H1 (cell line): ENCODE results near the gene SIGLEC14. TPM values are rescaled to one million over a fixed set of nuclear protein-coding genes. Genes with fewer than 3 reads are reported as not detected.
A peak's percentile ranks its signal among the peaks of the same experiment; 100 is the strongest.
"Not testable (repeated sequence)": the region's sequence is repeated elsewhere in the genome, so short reads cannot be mapped to it uniquely, and the experiment has no call there.

Experiments
- CTCF ChIA-PET: fragments of 300-600 bp; sonication (Branson Sonifier 250); formaldehyde crosslinking; loops from one replicate; lab custom pipeline; 2021; ENCODE audit not compliant: partially characterized antibody; lab: Charles Lee
- POLR2A ChIA-PET: fragments of 300-600 bp; sonication (Branson Sonifier 250); formaldehyde crosslinking; loops from one replicate; lab custom pipeline; 2021; ENCODE audit warnings: inconsistent platforms; ENCODE audit not compliant: partially characterized antibody; lab: Charles Lee
- DNase-seq, 2 experiments: peaks; one replicate each; pipeline versions ENCODE4 v3.0.0 to v3.0.0-alpha.2; 2010 to 2022; ENCODE audit warnings: low spot score in 2 of 2, low read depth in 1 of 2, mixed read lengths in 1 of 2
- FAIRE-seq: peaks from 2 replicates; lab custom pipeline; 2011; peaks lifted over from hg19 to GRCh38; lab: Jason Lieb, UNC
- H2AFZ ChIP-seq: 2 replicates; pipeline ENCODE4 v1.8.1; 2012; ENCODE audit warnings: low read length, inconsistent platforms
- H2AK5ac ChIP-seq: 2 replicates; pipeline ENCODE4 v1.6.1; 2013; ENCODE audit warnings: low read depth, low read length
- H2BK120ac ChIP-seq: replicated peaks from 2 replicates; pipeline ENCODE3; 2013; ENCODE audit warnings: low read depth, low read length, inconsistent platforms
- H2BK12ac ChIP-seq: 2 replicates; pipeline ENCODE4 v1.6.1; 2013; ENCODE audit warnings: low read depth, low read length
- H2BK15ac ChIP-seq: 2 replicates; pipeline ENCODE4 v1.6.1; 2013; ENCODE audit warnings: low read length
- H2BK20ac ChIP-seq: 2 replicates; pipeline ENCODE4 v1.6.1; 2013; ENCODE audit warnings: low read length
- H2BK5ac ChIP-seq: 2 replicates; pipeline ENCODE4 v1.6.1; 2013; ENCODE audit warnings: low read depth, low read length
- H3K14ac ChIP-seq: 2 replicates; pipeline ENCODE4 v1.6.1; 2013; ENCODE audit warnings: inconsistent platforms; ENCODE audit not compliant: insufficient read length
- H3K18ac ChIP-seq: 2 replicates; pipeline ENCODE4 v1.6.1; 2013; ENCODE audit warnings: low read length; ENCODE audit errors: extremely low read depth
- H3K23ac ChIP-seq: 2 replicates; pipeline ENCODE4 v1.6.1; 2013; ENCODE audit warnings: inconsistent platforms; ENCODE audit not compliant: insufficient read length
- H3K23me2 ChIP-seq: 2 replicates; pipeline ENCODE4 v1.6.1; 2013; ENCODE audit warnings: low read depth, low read length
- H3K27ac ChIP-seq: 2 replicates; pipeline ENCODE4 v1.6.1; 2011; ENCODE audit warnings: low read depth, low read length, inconsistent platforms
- H3K27me3 ChIP-seq, 4 experiments: replicated peaks in 1 of 4; 1 replicate in 1 of 4; 2 replicates in 3 of 4; pipeline versions ENCODE4 v1.6.1 to v1.8.1; 2011 to 2013; ENCODE audit warnings: low read length in 3 of 4, mild to moderate bottlenecking in 3 of 4, inconsistent platforms in 2 of 4, mixed read lengths in 2 of 4, moderate library complexity in 1 of 4; ENCODE audit not compliant: control insufficient read depth in 3 of 4, insufficient read depth in 3 of 4; ENCODE audit errors: extremely low read depth in 1 of 4
- H3K36me3 ChIP-seq, 4 experiments: 2 replicates each; pipeline versions ENCODE4 v1.6.1 to v1.8.1; 2011 to 2013; ENCODE audit warnings: mild to moderate bottlenecking in 4 of 4, low read length in 3 of 4, moderate library complexity in 2 of 4, control low read depth in 1 of 4, inconsistent platforms in 1 of 4; ENCODE audit not compliant: insufficient read depth in 4 of 4, control insufficient read depth in 2 of 4
- H3K4ac ChIP-seq: replicated peaks from 2 replicates; pipeline ENCODE3; 2013; ENCODE audit warnings: low read length, low read depth, mixed read lengths, inconsistent platforms; ENCODE audit not compliant: insufficient read length
- H3K4me1 ChIP-seq, 4 experiments: replicated peaks in 1 of 4; 1 replicate in 1 of 4; 2 replicates in 3 of 4; pipeline versions ENCODE4 v1.6.1 to v1.8.1; 2011 to 2013; ENCODE audit warnings: low read length in 3 of 4, inconsistent platforms in 2 of 4, mixed read lengths in 1 of 4; ENCODE audit not compliant: insufficient read depth in 4 of 4, control insufficient read depth in 3 of 4
- H3K4me2 ChIP-seq, 2 experiments: 2 replicates each; pipeline versions ENCODE4 v1.6.1 to v1.8.1; 2011 to 2013; ENCODE audit warnings: low read depth in 2 of 2, low read length in 2 of 2, control low read depth in 1 of 2, inconsistent platforms in 1 of 2, mild to moderate bottlenecking in 1 of 2; ENCODE audit not compliant: insufficient read depth in 1 of 2
- H3K4me3 ChIP-seq, 4 experiments: fragments of 200-600, 300-600 bp in 1 of 4; sonication (generic), shearing (Covaris generic), sonication (Bioruptor Twin) in 1 of 4; 2 replicates each; pipeline versions ENCODE4 v1.5.1 to v1.8.1; 2011 to 2016; ENCODE audit warnings: low read length in 4 of 4, low read depth in 3 of 4, control low read depth in 2 of 4, inconsistent platforms in 2 of 4, mild to moderate bottlenecking in 2 of 4, mixed read lengths in 1 of 4, moderate library complexity in 1 of 4; ENCODE audit not compliant: insufficient read depth in 2 of 4; ENCODE audit errors: extremely low read depth in 1 of 4
- H3K56ac ChIP-seq: replicated peaks from 2 replicates; pipeline ENCODE3; 2013; ENCODE audit warnings: low read depth, mild to moderate bottlenecking, mixed read lengths, low read length, inconsistent platforms; ENCODE audit not compliant: insufficient read length
- H3K79me1 ChIP-seq: 2 replicates; pipeline ENCODE4 v1.6.1; 2013; ENCODE audit warnings: low read depth, low read length, control low read depth
- H3K79me2 ChIP-seq, 2 experiments: 2 replicates each; pipeline versions ENCODE4 v1.6.1 to v1.8.1; 2012 to 2013; ENCODE audit warnings: low read length in 2 of 2, mild to moderate bottlenecking in 2 of 2, inconsistent platforms in 1 of 2; ENCODE audit not compliant: insufficient read depth in 2 of 2, control insufficient read depth in 1 of 2
- H3K9ac ChIP-seq, 4 experiments: replicated peaks in 1 of 4; 1 replicate in 1 of 4; 2 replicates in 3 of 4; pipeline versions ENCODE4 v1.6.1 to v1.8.1; 2011 to 2013; ENCODE audit warnings: low read depth in 3 of 4, low read length in 3 of 4, control low read depth in 2 of 4, mild to moderate bottlenecking in 2 of 4, moderate library complexity in 2 of 4, inconsistent platforms in 1 of 4; ENCODE audit errors: extremely low read depth in 1 of 4
- H3K9me3 ChIP-seq, 2 experiments: 2 replicates each; pipeline versions ENCODE4 v1.6.1 to v1.8.1; 2012 to 2013; ENCODE audit warnings: mild to moderate bottlenecking in 2 of 2, moderate library complexity in 2 of 2, control low read depth in 1 of 2, inconsistent platforms in 1 of 2, low read depth in 1 of 2, low read length in 1 of 2, mixed read lengths in 1 of 2; ENCODE audit not compliant: insufficient read depth in 2 of 2
- H4K20me1 ChIP-seq, 2 experiments: replicated peaks in 1 of 2; 2 replicates each; pipeline versions ENCODE3 to v1.8.1; 2011 to 2013; ENCODE audit warnings: inconsistent platforms in 2 of 2, low read length in 2 of 2, mild to moderate bottlenecking in 1 of 2; ENCODE audit not compliant: insufficient read depth in 2 of 2, control insufficient read depth in 1 of 2
- H4K5ac ChIP-seq: 2 replicates; pipeline ENCODE4 v1.6.1; 2013; ENCODE audit warnings: low read length, low read depth, mixed read lengths, inconsistent platforms; ENCODE audit not compliant: insufficient read length
- H4K8ac ChIP-seq: 2 replicates; pipeline ENCODE4 v1.8.0; 2013; ENCODE audit warnings: mild to moderate bottlenecking, moderate library complexity, low read length, inconsistent platforms; ENCODE audit not compliant: insufficient read depth; ENCODE audit errors: extremely low read depth
- H4K91ac ChIP-seq: replicated peaks from 2 replicates; pipeline ENCODE3; 2013; ENCODE audit warnings: low read length, mixed read lengths, inconsistent platforms; ENCODE audit not compliant: insufficient read length
- CTCF ChIP-seq, 3 experiments: IDR thresholded peaks; 1 replicate in 2 of 3; 2 replicates in 1 of 3; pipeline versions ENCODE4 v1.5.1 to v1.6.1; 2011; ENCODE audit warnings: low read length in 3 of 3, mild to moderate bottlenecking in 3 of 3, inconsistent platforms in 2 of 3, low read depth in 1 of 3, moderate library complexity in 1 of 3; ENCODE audit not compliant: insufficient read depth in 1 of 3; ENCODE audit errors: control extremely low read depth in 1 of 3
- RAD21 ChIP-seq, 2 experiments: IDR thresholded peaks in 1 of 2; conservative IDR thresholded peaks in 1 of 2; 2 replicates each; pipeline ENCODE4 v1.6.1; 2011; ENCODE audit warnings: low read depth in 2 of 2, low read length in 2 of 2, improper control_type of control experiment in 1 of 2, inconsistent platforms in 1 of 2, mild to moderate bottlenecking in 1 of 2, moderate library complexity in 1 of 2
- WGBS, 2 experiments: shearing (Covaris generic) in 1 of 2; methylation state at CpG; one replicate each; pipeline versions ENCODE4 v1.1.6 to v1.1.7; 2013 to 2015; ENCODE audit warnings: low lambda C conversion rate in 2 of 2, mixed read lengths in 2 of 2, inconsistent platforms in 1 of 2, low coverage in 1 of 2, missing lambda C conversion rate in 1 of 2; ENCODE audit not compliant: insufficient replicate concordance in 2 of 2, insufficient coverage in 1 of 2, insufficient read length in 1 of 2; ENCODE audit errors: extremely low coverage in 1 of 2, missing lambda C conversion rate in 1 of 2; 5-methylcytosine and 5-hydroxymethylcytosine counted together
- polyA plus RNA-seq, 7 experiments: library from polyadenylated mRNA; depleted of rRNA in 3 of 7; stranded (reverse) in 5 of 7; unstranded in 2 of 7; fragments of >200 nt in 5 of 7; fragments of 200-250 nt in 2 of 7; gene quantifications; 1 replicate in 5 of 7; 2 replicates in 1 of 7; 4 replicates in 1 of 7; pipeline versions ENCODE4 v1.2.1 to v1.2.3, GENCODE V29; 2011 to 2013; ENCODE audit warnings: missing spikeins in 2 of 7, mixed read lengths in 2 of 7
- total RNA-seq: library from RNA; stranded (reverse); fragmentation: NEBNext Ultra II Directional; extraction: Animal tissue kit (Norgen Biotek cat#: 25700); gene quantifications from 2 replicates; pipeline ENCODE4 v1.2.1, GENCODE V29; 2021

The SIGLEC14 gene
- total and polyA plus RNA-seq, 2 of the 8 experiments (the other 6 are each of a cell fraction or from before 2014, with no cell fraction given) = not detected

DNA sequence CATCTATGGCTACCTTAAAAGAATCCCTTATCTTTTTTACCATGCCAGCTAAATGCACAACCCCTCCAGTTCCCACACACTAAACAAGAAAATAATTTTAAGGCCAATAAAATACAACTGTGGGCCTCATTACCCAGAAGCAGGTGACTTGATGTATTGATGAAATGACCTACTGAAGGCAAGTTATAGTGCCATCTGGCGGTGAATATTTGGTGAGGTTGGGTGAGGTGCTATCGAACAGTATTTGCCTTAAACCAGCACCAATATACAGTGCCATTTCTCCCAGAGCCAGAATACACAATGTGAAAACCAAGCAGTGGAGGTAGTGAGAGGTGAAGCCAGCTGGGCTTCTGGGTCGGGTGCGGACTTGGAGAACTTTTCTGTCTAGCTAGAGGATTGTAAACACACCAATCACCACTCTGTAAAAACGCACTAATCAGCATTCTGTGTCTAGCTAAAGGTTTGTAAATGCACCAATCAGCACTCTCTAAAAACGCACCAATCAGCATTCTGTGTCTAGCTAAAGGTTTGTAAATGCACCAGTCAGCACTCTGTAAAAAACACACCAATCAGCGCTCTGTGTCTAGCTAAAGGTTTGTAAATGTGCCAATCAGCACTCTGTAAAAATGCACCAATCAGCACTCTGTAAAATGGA lies 29.4 kb upstream of the SIGLEC14 start:
- H2AFZ ChIP-seq, H3K4me2 ChIP-seq, H3K23me2 ChIP-seq, H3K14ac ChIP-seq, H3K9ac ChIP-seq, H2BK15ac ChIP-seq, H3K4me1 ChIP-seq, H4K5ac ChIP-seq, H3K79me2 ChIP-seq, H3K4me3 ChIP-seq, H2BK5ac ChIP-seq, H2BK20ac ChIP-seq, H3K79me1 ChIP-seq, H3K18ac ChIP-seq, POLR2A ChIA-PET, H3K9me3 ChIP-seq, H2BK120ac ChIP-seq, H3K27me3 ChIP-seq, H3K23ac ChIP-seq, H2BK12ac ChIP-seq, H3K56ac ChIP-seq, H3K4ac ChIP-seq, H4K91ac ChIP-seq, H4K8ac ChIP-seq, H3K27ac ChIP-seq, H4K20me1 ChIP-seq, DNase-seq, H2AK5ac ChIP-seq, H3K36me3 ChIP-seq: not testable (repeated sequence)
- TF ChIP-seq CTCF (IDR thresholded peaks at IDR 0.05; ENCODE audit: control extremely low read depth in 1 of 3, insufficient read depth in 1 of 3, low read depth in 1 of 3, low read length in 3 of 3) (peak in 2 of 3 experiments; percentile 47 to 66; a peak in 3 of 4 replicates), RAD21 (IDR thresholded peaks at IDR 0.05 in 1 of 2, conservative IDR thresholded peaks at IDR 0.05 in 1 of 2; ENCODE audit: low read depth in 2 of 2, low read length in 2 of 2) (peak; percentile 27 to 33; a peak in 3 of 4 replicates)
- CTCF ChIA-PET = interaction anchor here (0.6 to 4.4 kb wide), 16 partner anchors 8 to 255 kb away, joined by 3 to 29 read pairs (median 5); no protein-coding TSS in a partner anchor
- FAIRE-seq = peak; percentile 95
- 55% methylated on average over 7 of the region's 7 CpGs; no CpG with 5 or more reads in 1 of the 2 experiments for WGBS, 2 experiments
